A204.1 (cell line): ENCODE data around the gene BANF2.
"Not testable (repeated sequence)": the region's sequence is repeated elsewhere in the genome, so short reads cannot be mapped to it uniquely, and the experiment has no call there.

Experiments used
- FAIRE-seq: peaks from 2 replicates; lab custom pipeline; 2012; peaks lifted over from hg19 to GRCh38; lab: Jason Lieb, UNC

The BANF2 gene

GRCh38 chr20:17699931-17700351 lies at the start of gene BANF2:
TSS of gene BANF2 (plus strand) at chr20:17699966. CDS start at chr20:17725026, 25,060 bp downstream.
- FAIRE-seq: no peak

- FAIRE-seq: no peak
Measured at GRCh38 chr20:17650301-17651128, 49.3 kb upstream of the BANF2 start.

- FAIRE-seq: no peak
Measured at GRCh38 chr20:17651129-17651759, 48.5 kb upstream of the BANF2 start.

- no peak for FAIRE-seq
Measured at GRCh38 chr20:17651760-17652388, 47.9 kb upstream of the BANF2 start.

GRCh38 chr20:17652411-17652810 lies 47.4 kb upstream of the BANF2 start:
- FAIRE-seq: no peak

- no peak for FAIRE-seq
Measured at GRCh38 chr20:17653835-17654648, 45.7 kb upstream of the BANF2 start.

GRCh38 chr20:17654649-17655285 lies 45.0 kb upstream of the BANF2 start:
- peak; percentile 48 for FAIRE-seq

GRCh38 chr20:17655286-17655651 lies 44.5 kb upstream of the BANF2 start:
- no peak for FAIRE-seq

GRCh38 chr20:17655865-17656479 lies 43.8 kb upstream of the BANF2 start:
- FAIRE-seq: no peak

- no peak for FAIRE-seq
Measured at GRCh38 chr20:17657079-17657825, 42.5 kb upstream of the BANF2 start.

- no peak for FAIRE-seq
Measured at GRCh38 chr20:17657898-17658647, 41.7 kb upstream of the BANF2 start.

- no peak for FAIRE-seq
Measured at GRCh38 chr20:17658648-17658993, 41.1 kb upstream of the BANF2 start.

GRCh38 chr20:17659344-17659743 lies 40.4 kb upstream of the BANF2 start:
- FAIRE-seq: not testable (repeated sequence)

- no peak for FAIRE-seq
Measured at GRCh38 chr20:17659801-17660200, 40.0 kb upstream of the BANF2 start.

GRCh38 chr20:17660667-17661066 lies 39.1 kb upstream of the BANF2 start:
- no peak for FAIRE-seq

GRCh38 chr20:17661121-17661744 lies 38.5 kb upstream of the BANF2 start:
- FAIRE-seq: no peak

- no peak for FAIRE-seq
Measured at GRCh38 chr20:17662333-17663039, 37.3 kb upstream of the BANF2 start.

GRCh38 chr20:17663040-17663399 lies 36.7 kb upstream of the BANF2 start:
- no peak for FAIRE-seq

- no peak for FAIRE-seq
Measured at GRCh38 chr20:17663486-17663885, 36.3 kb upstream of the BANF2 start.
